Endothelial cell of umbilical vein (primary cell): Measurements from ENCODE around the gene CYFIP2.

Experiments used
- CTCF ChIP-seq, 2 donors: IDR thresholded peaks; 1 replicate in 1 of 2; 2 replicates in 1 of 2; pipeline ENCODE4 v1.5.1; 2011; ENCODE audit warnings: low read length in 2 of 2, mild to moderate bottlenecking in 2 of 2, moderate library complexity in 2 of 2, control low read depth in 1 of 2, inconsistent platforms in 1 of 2, low read depth in 1 of 2; ENCODE audit not compliant: insufficient read depth in 1 of 2; ENCODE audit errors: extremely low read depth in 1 of 2
- EZH2 ChIP-seq: IDR thresholded peaks from 2 replicates; pipeline ENCODE4 v1.6.1; 2012; ENCODE audit warnings: borderline replicate concordance, low read depth, mild to moderate bottlenecking, moderate library complexity, low read length, inconsistent platforms; ENCODE audit not compliant: severe bottlenecking
- MAX ChIP-seq: IDR thresholded peaks from 2 replicates; pipeline ENCODE4 v1.6.1; 2011; ENCODE audit not compliant: insufficient read depth, insufficient read length
- POLR2AphosphoS5 ChIP-seq: IDR thresholded peaks from 2 replicates; pipeline ENCODE4 v1.6.1; 2012; ENCODE audit warnings: low read depth, mild to moderate bottlenecking, control low read depth, low read length, moderate library complexity; ENCODE audit not compliant: insufficient read depth

GRCh38 chr5:157339409-157339808 is 73.5 kb downstream of the CYFIP2 start:
- TF ChIP-seq MAX = no peak
- no peak for TF ChIP-seq EZH2
- no peak for TF ChIP-seq POLR2AphosphoS5
- no peak for TF ChIP-seq CTCF (IDR thresholded peaks at IDR 0.05; ENCODE audit: extremely low read depth in 1 of 2, insufficient read depth in 1 of 2, low read depth in 1 of 2, low read length in 2 of 2)
